Adipocyte (in vitro differentiated cells): ENCODE measurements around the gene RFPL4AL1.

ENCODE experiments used
- DNase-seq: peaks from one replicate; pipeline ENCODE4 v3.0.0-alpha.2; 2015; ENCODE audit warnings: low read depth
- H3K27me3 ChIP-seq: replicated peaks from 2 replicates; pipeline ENCODE4 v1.7.0; 2013; ENCODE audit warnings: mild to moderate bottlenecking, low read length, moderate library complexity; ENCODE audit not compliant: control insufficient read depth, insufficient read depth
- H3K36me3 ChIP-seq: 2 replicates; pipeline ENCODE4 v1.7.0; 2013; ENCODE audit warnings: low read length, mild to moderate bottlenecking, moderate library complexity; ENCODE audit not compliant: control insufficient read depth, insufficient read depth, severe bottlenecking
- H3K4me1 ChIP-seq: 2 replicates; pipeline ENCODE4 v1.7.0; 2013; ENCODE audit warnings: mild to moderate bottlenecking, low read length, moderate library complexity; ENCODE audit not compliant: control insufficient read depth, insufficient read depth
- H3K4me3 ChIP-seq: 2 replicates; pipeline ENCODE4 v1.7.0; 2013; ENCODE audit warnings: mild to moderate bottlenecking, low read length, moderate library complexity
- H3K9ac ChIP-seq: 2 replicates; pipeline ENCODE4 v1.7.0; 2013; ENCODE audit warnings: mild to moderate bottlenecking, low read length, moderate library complexity
- H3K9me3 ChIP-seq: 2 replicates; pipeline ENCODE4 v1.7.0; 2013; ENCODE audit warnings: mild to moderate bottlenecking, low read length, moderate library complexity; ENCODE audit not compliant: control insufficient read depth

RFPL4AL1 gene

GRCh38 chr19:55777528-55777927 lies 8.6 kb downstream of the RFPL4AL1 start:
- Histone ChIP-seq H3K36me3 (no peaks in the 10 kb centered on the region), H3K27me3 (no peaks in the 10 kb centered on the region), H3K9ac (no peak overlapping the region), H3K4me3 (no peak overlapping the region), H3K9me3 (no peaks in the 10 kb centered on the region), H3K4me1 (no peaks in the 10 kb centered on the region)
- DNase-seq, result no peak

GRCh38 chr19:55778331-55778730 lies 9.4 kb downstream of the RFPL4AL1 start:
- Histone ChIP-seq H3K4me1 (no peaks in the 10 kb centered on the region), H3K9ac (no peak overlapping the region), H3K27me3 (no peaks in the 10 kb centered on the region), H3K36me3 (no peaks in the 10 kb centered on the region), H3K9me3 (no peaks in the 10 kb centered on the region), H3K4me3 (no peak overlapping the region)
- no peak for DNase-seq

GRCh38 chr19:55781112-55781511 lies 12.2 kb downstream of the RFPL4AL1 start:
- Histone ChIP-seq H3K4me1 (no peaks in the 10 kb centered on the region), H3K9me3 (no peaks in the 10 kb centered on the region), H3K36me3 (no peaks in the 10 kb centered on the region), H3K4me3 (no peak overlapping the region), H3K9ac (no peak overlapping the region), H3K27me3 (no peaks in the 10 kb centered on the region)
- no peak for DNase-seq

- H3K9ac ChIP-seq, result no peak overlapping the region
- DNase-seq, result no peak
- H3K27me3 ChIP-seq, result no peaks in the 10 kb centered on the region
- H3K9me3 ChIP-seq, result no peaks in the 10 kb centered on the region
- no peaks in the 10 kb centered on the region for H3K36me3 ChIP-seq
- H3K4me3 ChIP-seq, result no peak overlapping the region
- H3K4me1 ChIP-seq, result no peaks in the 10 kb centered on the region
These were observed 26.1 kb downstream of the RFPL4AL1 start for GRCh38 chr19:55795021-55795420.

GRCh38 chr19:55801416-55801815 lies 32.5 kb downstream of the RFPL4AL1 start:
- Histone ChIP-seq H3K4me3 (no peak overlapping the region), H3K9me3 (peaks cover 3% of the 10 kb centered on the region), H3K4me1 (no peaks in the 10 kb centered on the region), H3K36me3 (no peaks in the 10 kb centered on the region), H3K9ac (no peak overlapping the region), H3K27me3 (no peaks in the 10 kb centered on the region)
- no peak for DNase-seq

- Histone ChIP-seq H3K4me1 (no peaks in the 10 kb centered on the region), H3K9ac (no peak overlapping the region), H3K36me3 (no peaks in the 10 kb centered on the region), H3K9me3 (peaks cover 4% of the 10 kb centered on the region), H3K4me3 (no peak overlapping the region), H3K27me3 (no peaks in the 10 kb centered on the region)
- DNase-seq, result no peak
These were observed 33.4 kb downstream of the RFPL4AL1 start for GRCh38 chr19:55802281-55802680.

GRCh38 chr19:55809381-55810058 lies 40.6 kb downstream of the RFPL4AL1 start:
- Histone ChIP-seq H3K9me3 (peaks cover 7% of the 10 kb centered on the region), H3K4me3 (no peak overlapping the region), H3K27me3 (no peaks in the 10 kb centered on the region), H3K4me1 (no peaks in the 10 kb centered on the region), H3K36me3 (no peaks in the 10 kb centered on the region), H3K9ac (no peak overlapping the region)
- peak; percentile 8 for DNase-seq

- no peak overlapping the region for H3K4me3 ChIP-seq
- peaks cover 8% of the 10 kb centered on the region for H3K9me3 ChIP-seq
- DNase-seq, result no peak
- H3K27me3 ChIP-seq, result no peaks in the 10 kb centered on the region
- no peaks in the 10 kb centered on the region for H3K36me3 ChIP-seq
- no peaks in the 10 kb centered on the region for H3K4me1 ChIP-seq
- H3K9ac ChIP-seq, result no peak overlapping the region
These were observed 42.4 kb downstream of the RFPL4AL1 start for GRCh38 chr19:55811340-55811739.

- Histone ChIP-seq H3K4me3 (no peak overlapping the region), H3K9ac (no peak overlapping the region), H3K4me1 (no peaks in the 10 kb centered on the region), H3K36me3 (no peaks in the 10 kb centered on the region), H3K9me3 (peaks cover 6% of the 10 kb centered on the region), H3K27me3 (no peaks in the 10 kb centered on the region)
- DNase-seq, result no peak
These were observed 43.5 kb downstream of the RFPL4AL1 start for GRCh38 chr19:55812449-55812848.

- no peaks in the 10 kb centered on the region for H3K27me3 ChIP-seq
- peaks cover 3% of the 10 kb centered on the region for H3K9me3 ChIP-seq
- no peak overlapping the region for H3K4me3 ChIP-seq
- DNase-seq, result no peak
- H3K4me1 ChIP-seq, result no peaks in the 10 kb centered on the region
- no peak overlapping the region for H3K9ac ChIP-seq
- no peaks in the 10 kb centered on the region for H3K36me3 ChIP-seq
These were observed 45.0 kb downstream of the RFPL4AL1 start for GRCh38 chr19:55813906-55814305.

- DNase-seq, result no peak
- Histone ChIP-seq H3K9me3 (peaks cover 3% of the 10 kb centered on the region), H3K4me1 (no peaks in the 10 kb centered on the region), H3K36me3 (no peaks in the 10 kb centered on the region), H3K9ac (no peak overlapping the region), H3K4me3 (no peak overlapping the region), H3K27me3 (no peaks in the 10 kb centered on the region)
These were observed 51.1 kb downstream of the RFPL4AL1 start for GRCh38 chr19:55820037-55820436.
